ENCODE measurements around the gene SLC25A10.

SLC25A10 gene

GRCh38 chr17:81741049-81741593 is 29.0 kb downstream of the SLC25A10 start:
- H3K27ac ChIP-seq = no peak overlapping the region
- H3K27me3 ChIP-seq = no peaks in the 10 kb centered on the region

GRCh38 chr17:81741594-81742452 is 29.7 kb downstream of the SLC25A10 start:
- Histone ChIP-seq H3K27ac (no peak overlapping the region), H4K20me1 (no peaks in the 10 kb centered on the region), H3K36me3 (no peaks in the 10 kb centered on the region)

More at GRCh38 chr17:81741049-81741593, 29.0 kb downstream of the SLC25A10 start:
- no peak overlapping the region for H3K4me2 ChIP-seq
- H3K4me3 ChIP-seq = no peak overlapping the region
- no peak for TF ChIP-seq Cebpa-rat (IDR thresholded peaks at IDR 0.05)
- no peak overlapping the region for H3K9ac ChIP-seq
- peaks cover 7 to 28% (median 11%) of the 10 kb centered on the region in 10 experiments for H3K4me1 ChIP-seq
- H3K36me3 ChIP-seq = no peaks in the 10 kb centered on the region
- no peaks in the 10 kb centered on the region for H4K20me1 ChIP-seq
- no peaks in the 10 kb centered on the region for H3K9me3 ChIP-seq (replicated peaks in 1 of 11)

More at GRCh38 chr17:81741594-81742452, 29.7 kb downstream of the SLC25A10 start:
- Histone ChIP-seq H3K27me3 (no peaks in the 10 kb centered on the region), H3K4me1 (peaks cover under 1 to 21% (median 4%) of the 10 kb centered on the region in 10 experiments; a peak in 13 of 20 replicates), H3K4me2 (no peak overlapping the region; a peak in 1 of 22 replicates), H3K4me3 (no peak overlapping the region), H3K9me3 (replicated peaks in 1 of 11) (no peaks in the 10 kb centered on the region), H3K9ac (no peak overlapping the region)
- TF ChIP-seq Cebpa-rat (IDR thresholded peaks at IDR 0.05) = no peak

Measured in BLaER1 treated with 17β-estradiol and CSF1 and Interleukin-3, amounts not matched to agents 10 nM and 100 nM (cell line).